NCI-H2227 (cell line): ENCODE measurements around the gene PHC2.

Experiments used
- DNase-seq: peaks from one replicate; lab custom pipeline; 2025; ENCODE audit not compliant: unreplicated experiment; lab: John Stamatoyannopoulos, UW

Gene PHC2

DNA sequence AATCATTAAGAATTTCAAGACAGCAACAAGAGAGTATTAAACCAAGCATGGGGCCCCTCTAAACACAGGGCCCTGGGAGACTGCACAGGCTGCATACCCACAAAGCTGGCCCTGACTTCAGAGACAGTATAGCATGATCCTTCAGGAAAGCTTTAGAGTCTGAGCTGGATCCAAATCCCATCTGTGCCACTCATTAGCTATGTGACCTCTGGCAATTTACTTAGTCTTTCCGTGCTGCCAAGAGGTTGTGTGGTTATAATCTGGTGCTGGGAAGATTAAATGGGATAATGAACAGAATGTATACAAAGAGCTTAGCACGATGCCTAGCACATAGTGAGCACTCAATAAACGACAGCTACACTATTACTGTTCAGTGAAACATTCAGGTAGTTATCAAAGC lies 4.0 kb downstream of the PHC2 start:
- no peak for DNase-seq

DNA sequence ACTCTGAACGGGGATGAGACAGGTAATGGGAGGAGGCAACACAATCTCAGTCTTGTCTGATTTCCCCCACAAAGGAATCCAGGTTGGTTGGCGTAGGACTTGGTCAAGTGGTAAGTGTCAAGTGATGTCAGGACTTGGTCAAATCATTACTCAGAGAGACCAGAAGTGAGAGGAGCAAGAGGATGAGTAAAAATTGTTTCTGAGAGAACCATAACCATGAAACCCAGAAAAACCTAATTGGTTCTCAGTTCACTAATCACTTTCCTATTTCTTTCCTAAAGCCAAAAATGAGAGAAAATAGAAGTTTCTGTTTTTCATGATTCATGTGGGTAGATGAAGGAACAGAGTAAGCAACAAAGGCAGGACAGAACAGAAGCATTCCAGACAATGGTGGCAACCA lies 5.0 kb downstream of the PHC2 start:
- DNase-seq = no peak

DNA sequence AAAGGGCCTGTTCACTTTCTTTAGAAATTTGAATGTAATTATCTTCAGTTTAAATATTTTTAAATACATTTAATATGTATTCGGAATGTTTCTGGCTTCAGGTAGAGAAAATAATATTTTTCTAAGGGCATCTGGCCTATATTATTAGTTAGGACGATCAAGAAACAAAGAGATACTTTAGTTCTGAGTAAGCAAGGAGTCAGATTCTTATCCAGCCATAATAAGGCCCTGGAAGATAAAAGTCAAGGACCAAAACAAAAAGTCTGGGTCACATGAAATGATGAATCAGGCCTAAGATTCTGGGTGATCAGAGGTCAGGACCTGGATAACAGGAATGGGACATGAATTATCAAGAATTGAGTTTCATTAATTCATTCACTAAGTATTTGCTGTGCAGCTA lies 6.3 kb downstream of the PHC2 start:
- DNase-seq = no peak

DNA sequence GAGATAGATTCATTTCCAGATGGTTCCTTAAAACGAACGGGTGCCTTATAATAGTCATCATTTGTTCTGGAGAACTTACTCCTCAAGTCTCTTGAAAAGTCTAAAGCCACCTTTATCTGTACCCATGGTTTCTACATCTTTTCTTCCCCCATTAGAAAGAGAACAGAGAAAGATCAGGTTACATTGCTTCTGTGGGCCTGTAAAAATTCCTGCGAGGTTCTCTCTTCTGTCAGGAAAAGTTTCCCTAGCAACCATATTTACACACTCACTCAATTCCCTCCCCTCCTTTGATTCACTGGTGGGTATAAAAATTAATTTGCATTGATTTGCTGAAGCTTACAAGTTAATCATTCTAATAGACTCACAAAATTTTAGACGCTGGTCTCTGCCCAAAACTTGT lies 6.7 kb downstream of the PHC2 start:
- no peak for DNase-seq

DNA sequence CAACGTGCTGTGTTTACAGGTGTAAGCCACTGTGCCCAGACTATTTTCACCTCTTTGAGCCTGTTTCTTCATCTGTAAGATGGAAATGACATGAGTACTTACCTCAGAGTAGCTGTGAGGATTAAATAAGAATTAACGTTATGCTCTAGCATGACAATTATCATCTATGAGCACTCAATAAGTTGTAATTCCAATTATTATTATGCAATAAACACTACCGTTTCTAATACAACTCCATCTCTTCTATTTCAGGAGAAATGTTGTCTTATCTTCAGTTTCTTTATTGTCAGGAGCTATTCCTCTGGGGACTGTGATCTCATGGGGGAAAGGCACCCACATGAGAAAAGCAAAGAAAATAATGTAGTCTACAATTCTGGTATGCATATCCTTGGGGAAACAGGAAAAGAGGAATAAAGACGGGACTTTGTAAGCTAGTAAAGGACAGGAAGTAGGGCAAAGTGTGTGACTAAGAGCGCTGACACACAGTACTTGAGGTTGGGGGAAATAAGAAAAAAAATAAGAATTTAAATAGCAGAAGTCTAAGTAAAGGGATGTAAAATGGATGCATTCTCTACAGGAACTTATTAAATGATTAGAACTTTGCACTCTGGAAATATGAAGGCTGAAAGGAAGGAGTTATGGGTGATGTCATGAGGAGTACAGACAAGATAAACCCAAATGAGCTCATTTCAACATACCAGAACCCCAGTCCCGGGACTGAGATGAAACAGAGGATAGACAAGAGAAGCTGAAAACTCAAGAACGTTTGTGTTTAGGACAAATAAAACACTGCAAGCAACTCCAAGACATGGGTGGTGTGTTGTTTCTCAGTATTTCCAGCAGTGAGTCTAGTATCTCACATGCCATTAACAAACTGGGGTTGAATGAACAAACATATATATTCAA lies 9.8 kb downstream of the PHC2 start:
- DNase-seq = no peak

DNA sequence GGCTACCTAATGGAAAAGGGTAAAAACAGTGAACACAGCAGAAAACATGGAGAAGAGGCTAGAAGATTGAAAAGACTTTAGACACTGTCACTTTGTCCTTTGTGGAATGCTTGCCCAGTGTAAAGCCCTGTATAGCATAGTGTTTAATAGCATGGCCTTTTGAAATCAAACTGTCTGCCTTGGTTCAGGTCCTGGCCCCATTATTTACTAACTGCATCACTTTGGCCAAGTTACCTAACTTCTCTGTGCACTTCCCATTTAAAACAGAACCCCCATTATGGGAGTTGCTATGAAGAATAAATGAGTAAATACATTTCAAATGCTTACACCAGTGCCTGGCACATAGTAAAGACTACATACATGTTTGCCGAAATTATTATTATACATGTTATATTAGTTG lies 12.1 kb downstream of the PHC2 start:
- DNase-seq = no peak

DNA sequence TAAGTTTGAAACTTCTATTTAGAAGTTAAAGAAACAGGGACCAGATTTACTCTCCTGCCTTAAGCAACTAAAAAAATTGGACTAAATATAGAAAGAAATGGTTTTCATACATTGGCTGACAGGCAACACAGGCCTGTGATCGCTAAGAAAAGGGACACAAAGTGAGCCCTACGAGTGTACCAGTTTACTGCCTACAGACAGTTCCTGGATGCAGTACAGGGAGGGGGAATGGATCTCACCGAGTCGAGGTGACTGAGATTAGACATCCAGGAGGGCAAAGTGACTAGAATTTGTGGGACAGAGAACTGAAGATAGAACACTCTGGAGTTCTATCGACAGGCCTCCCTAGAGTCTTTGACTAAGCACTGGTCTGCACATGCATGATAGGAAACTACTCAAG lies 16.0 kb downstream of the PHC2 start:
- no peak for DNase-seq

DNA sequence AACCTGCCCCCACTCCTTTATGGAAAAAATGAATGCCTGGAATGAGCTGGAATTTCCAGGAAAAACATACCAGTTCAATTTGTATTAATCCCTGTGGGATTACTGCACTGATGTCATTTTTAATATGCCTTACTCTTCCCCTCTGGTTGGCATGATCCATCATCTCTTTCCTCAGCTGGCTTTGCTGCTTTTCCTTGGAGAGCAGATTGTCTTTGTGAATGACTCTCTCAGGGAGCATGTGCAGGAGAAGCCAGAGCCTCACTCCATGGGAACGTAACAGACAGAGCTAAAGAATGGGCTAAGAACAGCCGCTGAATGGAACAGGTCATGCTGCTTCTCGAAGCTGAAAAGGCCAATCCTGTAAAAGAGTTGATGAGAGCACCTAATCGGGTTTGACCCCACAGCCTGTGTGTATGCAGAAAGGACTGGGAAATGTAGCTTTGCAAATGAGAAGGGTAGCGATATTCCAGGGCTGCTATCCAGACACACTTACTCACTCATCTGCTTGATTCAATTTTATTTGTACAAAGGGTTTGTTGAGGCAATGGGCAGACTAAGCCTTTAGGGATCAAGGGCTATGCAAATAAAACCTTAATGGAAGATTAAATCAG lies 20.7 kb downstream of the PHC2 start:
- DNase-seq = peak; percentile 74

DNA sequence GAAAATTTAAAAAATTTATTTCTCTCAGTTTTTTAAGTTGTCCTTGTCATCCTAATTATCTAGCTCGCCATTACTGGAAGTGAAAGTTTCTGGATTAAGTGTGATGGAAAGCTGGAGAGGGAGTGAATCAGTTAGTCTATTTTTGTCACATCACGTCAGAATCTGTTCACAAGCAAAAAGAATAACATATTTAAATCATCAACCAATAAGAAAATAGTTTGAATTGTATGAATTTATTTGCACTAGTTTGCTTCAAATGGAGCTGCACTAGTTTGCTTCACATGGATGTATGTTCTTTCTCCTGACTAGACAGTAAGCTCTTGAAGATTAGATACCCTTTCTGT lies 22.8 kb downstream of the PHC2 start:
- no peak for DNase-seq

DNA sequence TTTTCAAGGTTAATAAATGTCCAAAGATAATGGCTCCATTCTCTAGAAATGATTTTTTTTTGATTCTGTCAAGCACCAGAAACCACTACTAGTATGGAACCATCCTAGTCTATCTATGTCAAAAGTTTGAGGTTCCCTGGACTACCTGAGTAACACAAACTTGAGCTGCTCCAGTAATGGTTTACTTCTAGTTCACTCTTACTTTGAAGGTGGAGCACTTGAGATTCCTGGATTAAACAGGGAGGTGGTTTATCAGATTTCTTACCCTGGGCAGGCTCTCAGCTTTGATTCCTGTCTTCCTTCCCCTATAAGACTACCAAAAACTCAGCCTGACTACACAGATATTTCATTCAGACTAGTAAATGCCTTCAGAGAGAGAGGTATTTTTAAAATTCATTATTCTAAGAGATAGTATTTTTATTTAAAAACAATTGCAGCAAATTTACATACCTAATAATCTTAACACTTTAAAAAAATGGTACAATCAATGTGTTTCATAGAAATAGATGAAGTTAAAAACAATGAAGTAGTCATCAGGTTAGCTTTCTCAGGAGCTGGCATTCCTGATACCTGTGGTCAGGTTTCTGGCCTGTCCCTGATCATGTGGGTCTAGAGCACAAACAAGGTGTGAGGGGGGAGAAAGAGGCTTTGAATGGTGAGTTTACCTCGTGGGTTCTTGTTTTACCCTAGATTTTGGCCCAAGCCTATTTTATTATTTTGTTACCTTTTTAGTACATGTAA lies 23.4 kb downstream of the PHC2 start:
- no peak for DNase-seq

DNA sequence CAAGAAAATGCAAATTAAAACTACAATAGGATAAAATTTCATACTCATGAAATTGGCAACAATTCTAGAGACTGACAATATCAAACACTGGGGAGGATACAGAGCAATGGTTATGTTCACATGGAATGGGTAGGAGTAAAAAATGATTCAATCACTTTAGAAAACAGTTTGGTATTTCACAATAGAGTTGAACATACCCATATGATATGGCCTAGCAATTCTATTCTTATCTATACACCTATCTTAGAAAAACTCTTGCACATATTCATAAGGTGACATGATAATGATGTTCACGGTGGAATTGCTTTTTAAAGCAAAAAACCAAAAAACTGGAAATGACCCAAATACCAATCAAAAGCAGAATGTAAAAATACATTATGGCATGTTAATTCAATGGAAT lies 28.7 kb downstream of the PHC2 start:
- DNase-seq = no peak

DNA sequence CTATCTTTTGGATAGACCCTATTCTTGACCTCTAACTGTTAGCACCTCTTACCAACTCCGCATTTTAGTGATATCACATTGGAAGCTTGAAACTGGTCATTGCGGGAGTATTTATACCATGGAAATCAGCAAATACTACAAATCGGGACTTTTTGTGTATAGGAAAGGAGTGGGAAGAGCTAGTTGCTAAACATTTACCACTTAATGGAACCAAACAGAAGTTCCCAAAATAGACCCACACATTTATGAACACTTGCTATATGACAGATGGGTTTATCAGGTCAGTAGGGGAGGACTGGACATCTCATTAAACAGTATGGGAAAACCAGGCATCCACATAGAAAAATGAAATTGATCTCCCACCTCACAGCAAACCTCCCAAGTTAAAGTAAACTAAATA lies 29.4 kb downstream of the PHC2 start:
- DNase-seq = no peak

DNA sequence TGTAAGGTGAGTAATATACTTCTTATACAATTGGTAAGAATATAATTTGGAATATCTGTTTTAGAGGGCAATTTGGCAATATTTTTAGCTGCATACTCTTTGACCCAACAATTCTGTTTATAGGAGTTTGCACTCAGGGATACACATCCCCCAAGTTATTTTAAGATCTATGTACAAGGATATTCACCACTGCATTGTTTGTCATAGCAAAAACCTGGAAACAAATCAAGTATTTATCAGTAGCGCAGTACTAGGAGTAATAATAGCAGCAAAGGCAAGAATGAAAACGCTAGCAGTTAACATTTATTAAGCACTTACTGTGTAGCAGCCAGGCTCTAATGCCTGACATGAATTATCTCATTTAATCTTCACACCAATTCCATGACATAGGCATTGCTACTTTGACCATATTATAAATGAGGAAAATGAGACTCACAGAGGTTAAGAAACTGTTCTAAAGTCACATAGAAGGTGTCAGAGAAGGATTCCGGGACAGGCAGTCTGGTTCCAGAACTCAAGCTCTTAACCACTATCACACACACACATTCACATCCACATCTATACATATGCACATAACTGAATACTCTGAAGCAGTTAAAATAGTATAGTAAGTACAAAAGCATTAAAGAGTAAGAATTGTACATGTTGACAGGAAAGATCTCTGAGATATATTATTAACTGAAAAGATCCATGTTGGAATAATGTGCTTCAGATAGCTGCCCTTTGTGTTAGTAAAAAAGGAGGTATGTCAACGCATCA lies 30.6 kb downstream of the PHC2 start:
- no peak for DNase-seq

DNA sequence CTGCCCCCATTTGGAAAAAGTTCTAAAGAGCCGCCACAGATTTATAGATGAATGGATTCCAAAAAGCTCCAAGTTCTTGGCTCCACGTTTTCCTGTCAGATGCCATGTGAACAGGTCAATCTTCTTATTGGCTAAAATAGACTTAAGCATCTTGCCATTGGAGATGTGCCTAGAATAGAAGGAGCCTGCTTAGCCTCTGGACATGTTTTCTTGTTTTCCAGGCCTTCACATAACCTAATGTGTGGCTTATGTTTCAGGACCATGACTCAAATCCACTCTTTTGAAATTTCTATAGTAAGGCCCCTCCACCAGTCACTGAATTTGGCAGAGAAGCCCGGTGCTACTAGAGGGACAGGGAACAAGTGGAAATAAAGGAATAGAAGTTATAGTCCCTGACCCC lies 31.5 kb downstream of the PHC2 start:
- DNase-seq = no peak

DNA sequence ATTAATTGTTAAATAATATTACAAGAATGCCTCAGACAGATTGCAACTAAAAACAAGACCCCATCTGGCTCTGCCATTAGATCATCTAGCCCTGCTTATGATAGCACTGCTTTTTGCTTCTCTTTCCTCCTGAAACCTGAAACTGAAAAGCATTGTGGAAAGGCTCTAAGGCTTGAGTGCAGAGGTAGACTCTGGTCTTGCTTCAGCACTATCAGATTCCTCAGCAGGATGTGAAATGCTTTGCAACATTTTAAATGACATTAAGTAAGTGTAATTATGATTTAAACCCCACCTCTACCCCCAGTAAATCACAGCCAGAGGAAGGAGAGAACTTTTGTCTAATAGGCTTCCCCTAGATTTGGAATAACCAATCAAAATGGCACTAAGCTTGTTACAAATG lies 32.9 kb downstream of the PHC2 start:
- DNase-seq = no peak

DNA sequence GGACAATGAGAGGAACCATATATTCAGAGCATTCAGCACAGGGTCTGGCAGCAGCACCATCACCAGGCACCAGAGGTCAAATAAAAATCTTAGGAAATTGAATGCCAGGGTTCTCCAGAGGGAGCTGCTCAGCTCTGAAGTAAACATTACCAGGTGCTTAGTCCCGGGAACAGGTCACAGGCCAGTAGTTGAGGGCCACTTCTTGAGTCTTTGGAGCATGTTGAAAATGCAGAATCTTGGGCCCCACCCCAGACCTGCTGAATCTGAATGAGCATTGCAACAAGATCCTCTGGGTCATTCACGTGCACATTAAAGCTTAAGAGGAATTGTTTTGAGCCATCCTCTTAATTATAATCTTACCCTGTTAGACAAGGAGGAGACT lies 33.8 kb downstream of the PHC2 start:
- DNase-seq = no peak

DNA sequence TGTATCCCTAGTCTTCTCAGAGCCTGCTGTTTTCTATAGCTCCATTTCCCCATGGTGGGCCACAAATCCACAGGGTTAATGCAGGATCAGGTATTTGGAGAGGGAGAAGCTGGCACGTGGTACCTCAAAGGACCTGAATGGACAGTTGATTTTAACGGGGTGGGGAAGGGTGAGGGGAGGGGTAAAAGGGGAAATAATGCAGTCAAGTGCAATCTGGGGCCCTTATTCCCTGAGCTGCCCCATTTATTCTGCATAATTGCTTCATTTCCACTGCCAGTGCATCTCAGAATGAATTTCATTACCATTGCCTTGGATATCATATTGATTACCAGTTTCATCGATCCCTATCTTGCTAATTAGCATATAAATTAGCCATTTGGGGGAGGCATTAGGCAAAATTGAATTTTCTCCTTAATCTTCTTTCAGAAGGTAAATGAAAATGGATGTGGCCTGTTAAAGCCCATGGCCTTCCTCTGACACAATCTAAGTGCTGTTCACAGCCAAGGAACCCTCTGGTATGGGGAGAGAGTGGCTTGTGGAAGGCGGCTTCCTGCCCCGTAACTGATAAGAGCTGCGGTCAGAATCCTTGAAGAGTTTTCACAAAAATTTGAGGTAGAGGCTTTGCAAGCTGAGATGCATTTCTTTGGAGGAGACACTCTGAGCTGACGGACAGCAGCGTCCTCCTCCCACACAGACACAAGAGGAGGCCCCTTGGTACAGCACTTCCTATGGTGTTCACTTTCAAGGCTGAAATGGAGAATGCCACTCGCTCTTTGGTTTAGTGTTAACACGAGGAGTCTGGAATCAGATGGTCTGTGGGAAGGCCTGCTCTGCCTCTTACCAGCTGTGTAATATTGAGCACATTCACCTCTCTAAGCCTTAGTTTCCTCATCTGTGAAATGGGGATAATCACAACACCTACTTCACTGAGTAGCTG lies 34.4 kb downstream of the PHC2 start:
- no peak for DNase-seq

DNA sequence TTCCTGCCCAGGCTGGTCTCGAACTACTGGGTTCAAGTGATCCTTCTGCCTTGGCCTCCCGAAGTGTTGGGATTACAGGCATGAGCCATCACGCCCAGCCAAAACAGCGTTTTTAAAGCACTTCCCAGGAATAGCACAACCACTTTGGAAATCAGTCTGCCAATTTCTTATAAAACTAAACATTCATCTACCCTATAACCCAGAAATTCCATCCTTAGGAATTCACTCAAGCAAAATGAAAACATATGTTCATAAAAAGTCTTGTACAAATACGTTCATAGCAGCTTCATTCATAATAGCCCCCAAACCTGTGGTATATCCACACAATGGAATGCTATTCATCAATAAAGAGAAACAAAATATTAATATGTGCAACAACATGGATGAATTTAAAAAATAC lies 36.1 kb downstream of the PHC2 start:
- no peak for DNase-seq

DNA sequence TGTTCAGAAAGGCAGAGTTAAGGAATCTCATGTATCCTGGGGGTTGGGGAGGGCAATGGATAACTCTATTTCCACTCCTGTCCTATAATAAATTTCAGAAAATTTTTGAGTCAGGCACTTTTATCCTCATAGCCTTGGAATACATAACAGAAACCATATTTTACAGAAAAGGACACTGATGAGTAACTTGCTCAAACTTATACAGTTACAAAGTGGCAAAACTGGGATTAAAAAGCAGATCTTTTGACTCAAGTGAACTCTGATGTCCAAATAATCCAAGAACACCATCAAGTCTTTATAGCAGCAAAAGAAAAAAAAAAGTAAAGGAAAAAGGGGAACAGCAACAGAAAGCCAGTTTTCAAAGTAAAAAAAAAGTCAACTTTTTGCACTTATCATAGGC lies 36.9 kb downstream of the PHC2 start:
- DNase-seq = no peak

DNA sequence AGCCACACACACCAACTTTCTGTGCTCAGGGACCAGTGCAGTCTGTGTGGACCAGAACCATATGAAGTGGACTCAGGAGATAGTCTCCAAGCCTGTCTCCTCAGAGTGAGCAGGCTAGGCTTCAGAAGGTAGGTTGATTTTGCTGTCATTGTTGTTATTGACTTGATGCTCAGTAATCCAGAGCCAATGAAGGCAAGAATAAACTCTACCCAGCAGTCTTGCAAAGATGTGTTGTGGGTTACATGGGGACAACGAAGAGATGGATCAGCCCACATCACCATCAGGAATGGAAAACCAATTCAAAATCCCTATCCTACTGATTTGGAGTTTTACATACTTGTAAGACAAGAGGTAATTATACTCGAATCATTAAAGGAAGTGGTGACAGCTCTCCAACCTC lies 37.4 kb downstream of the PHC2 start:
- DNase-seq = peak; percentile 24
